Smooth muscle cell (in vitro differentiated cells): ENCODE measurements around the gene GLRX5. TPM values are rescaled to one million over a fixed set of nuclear protein-coding genes. Genes with fewer than 3 reads are reported as not detected.
"Not testable (repeated sequence)": the region's sequence is repeated elsewhere in the genome, so short reads cannot be mapped to it uniquely, and the experiment has no call there.

Experiments used
- DNase-seq: peaks from one replicate; lab custom pipeline; 2025; ENCODE audit not compliant: unreplicated experiment; lab: John Stamatoyannopoulos, UW
- H2AFZ ChIP-seq: fragments of 200-600 bp; sonication (generic); 2 replicates; pipeline ENCODE4 v1.6.0; 2016; ENCODE audit warnings: antibody characterized with exemption, low read depth, mild to moderate bottlenecking
- H3F3A ChIP-seq: fragments of 200-600 bp; sonication (generic); 2 replicates; pipeline ENCODE4 v1.6.0; 2017; ENCODE audit warnings: antibody characterized with exemption, low read depth
- H3K27ac ChIP-seq: fragments of 200-600 bp; sonication (generic); 2 replicates; pipeline ENCODE4 v1.5.1; 2016; ENCODE audit warnings: low read depth, mild to moderate bottlenecking
- H3K27me3 ChIP-seq: fragments of 200-600 bp; sonication (generic); 2 replicates; pipeline ENCODE4 v1.6.1; 2016; ENCODE audit warnings: low read depth, mild to moderate bottlenecking
- H3K36me3 ChIP-seq: fragments of 200-600 bp; sonication (generic); 2 replicates; pipeline ENCODE4 v1.5.1; 2016; ENCODE audit warnings: low read depth
- H3K4me1 ChIP-seq: fragments of 200-600 bp; sonication (generic); 2 replicates; pipeline ENCODE4 v1.5.1; 2016; ENCODE audit warnings: low read depth
- H3K4me2 ChIP-seq: fragments of 200-600 bp; sonication (generic); 2 replicates; pipeline ENCODE4 v1.6.0; 2016; ENCODE audit warnings: mild to moderate bottlenecking
- H3K4me3 ChIP-seq: fragments of 200-600 bp; sonication (generic); 2 replicates; pipeline ENCODE4 v1.5.1; 2016; ENCODE audit warnings: mild to moderate bottlenecking
- H3K79me2 ChIP-seq: fragments of 200-600 bp; sonication (generic); 2 replicates; pipeline ENCODE4 v1.6.0; 2016; ENCODE audit warnings: low read depth, mild to moderate bottlenecking
- H3K9ac ChIP-seq: fragments of 200-600 bp; sonication (generic); 2 replicates; pipeline ENCODE4 v1.6.0; 2016; ENCODE audit warnings: low read depth
- H3K9me3 ChIP-seq: fragments of 200-600 bp; sonication (generic); replicated peaks from 2 replicates; pipeline ENCODE4 v1.5.1; 2016; ENCODE audit warnings: low read depth
- H4K20me1 ChIP-seq: fragments of 200-600 bp; sonication (generic); 2 replicates; pipeline ENCODE4 v1.6.0; 2016; ENCODE audit warnings: low read depth
- WGBS: methylation state at CpG from one replicate; pipeline ENCODE4 v1.1.7; 2016; ENCODE audit warnings: low lambda C conversion rate; 5-methylcytosine and 5-hydroxymethylcytosine counted together
- polyA plus RNA-seq: library from polyadenylated mRNA; unstranded; fragments of >200 nt; fragmentation: Nextera tagmentation; extraction: Ambion mirVana; gene quantifications from 2 replicates; pipeline ENCODE4 v1.2.1, GENCODE V29; 2016
- total RNA-seq: library from RNA; depleted of rRNA; stranded (reverse); fragments of >200 nt; gene quantifications from 2 replicates; pipeline ENCODE4 v1.2.3, GENCODE V29; 2014
- TF ChIP-seq, protein P1 (sequence below): fragments of 200-600 bp; sonication (generic); IDR thresholded peaks from 2 replicates; pipeline ENCODE4 v1.5.1; 2017; ENCODE audit warnings: borderline replicate concordance, mild to moderate bottlenecking, antibody characterized with exemption; ENCODE audit not compliant: insufficient read depth, poor library complexity, severe bottlenecking

The GLRX5 gene
- total and polyA plus RNA-seq, 2 experiments from 2014 or later, result 42.4 to 79.8 TPM

- WGBS, result 74% methylated on average over 12 of the region's 12 CpGs
- H3K4me3 ChIP-seq, result no peak overlapping the region
- H3K27me3 ChIP-seq, result no peaks in the 10 kb centered on the region
- H3K9me3 ChIP-seq, result no peaks in the 10 kb centered on the region
- no peaks in the 10 kb centered on the region for H3F3A ChIP-seq
- no peaks in the 10 kb centered on the region for H4K20me1 ChIP-seq
- no peaks in the 10 kb centered on the region for H3K79me2 ChIP-seq
- no peak overlapping the region for H3K4me2 ChIP-seq
- TF ChIP-seq, protein P1, sequence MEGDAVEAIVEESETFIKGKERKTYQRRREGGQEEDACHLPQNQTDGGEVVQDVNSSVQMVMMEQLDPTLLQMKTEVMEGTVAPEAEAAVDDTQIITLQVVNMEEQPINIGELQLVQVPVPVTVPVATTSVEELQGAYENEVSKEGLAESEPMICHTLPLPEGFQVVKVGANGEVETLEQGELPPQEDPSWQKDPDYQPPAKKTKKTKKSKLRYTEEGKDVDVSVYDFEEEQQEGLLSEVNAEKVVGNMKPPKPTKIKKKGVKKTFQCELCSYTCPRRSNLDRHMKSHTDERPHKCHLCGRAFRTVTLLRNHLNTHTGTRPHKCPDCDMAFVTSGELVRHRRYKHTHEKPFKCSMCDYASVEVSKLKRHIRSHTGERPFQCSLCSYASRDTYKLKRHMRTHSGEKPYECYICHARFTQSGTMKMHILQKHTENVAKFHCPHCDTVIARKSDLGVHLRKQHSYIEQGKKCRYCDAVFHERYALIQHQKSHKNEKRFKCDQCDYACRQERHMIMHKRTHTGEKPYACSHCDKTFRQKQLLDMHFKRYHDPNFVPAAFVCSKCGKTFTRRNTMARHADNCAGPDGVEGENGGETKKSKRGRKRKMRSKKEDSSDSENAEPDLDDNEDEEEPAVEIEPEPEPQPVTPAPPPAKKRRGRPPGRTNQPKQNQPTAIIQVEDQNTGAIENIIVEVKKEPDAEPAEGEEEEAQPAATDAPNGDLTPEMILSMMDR, result no peak
- no peak overlapping the region for H3K27ac ChIP-seq
- DNase-seq, result no peak
- no peak overlapping the region for H2AFZ ChIP-seq
- H3K4me1 ChIP-seq, result no peaks in the 10 kb centered on the region
- no peaks in the 10 kb centered on the region for H3K36me3 ChIP-seq
- no peak overlapping the region for H3K9ac ChIP-seq
These were observed 42.4 kb downstream of the GLRX5 start for GRCh38 chr14:95577067-95577800.

GRCh38 chr14:95577870-95578269, 43.0 kb downstream of the GLRX5 start:
- Histone ChIP-seq H3K4me1 (no peaks in the 10 kb centered on the region), H3K9me3 (no peaks in the 10 kb centered on the region), H3K4me2 (no peak overlapping the region), H3F3A (no peaks in the 10 kb centered on the region), H3K9ac (no peak overlapping the region), H3K79me2 (no peaks in the 10 kb centered on the region), H4K20me1 (no peaks in the 10 kb centered on the region), H3K36me3 (no peaks in the 10 kb centered on the region), H3K27ac (no peak overlapping the region), H2AFZ (no peak overlapping the region), H3K27me3 (no peaks in the 10 kb centered on the region), H3K4me3 (no peak overlapping the region)
- 34% methylated on average over 3 of the region's 3 CpGs for WGBS
- DNase-seq, result no peak
- TF ChIP-seq, protein P1, result no peak

DNA sequence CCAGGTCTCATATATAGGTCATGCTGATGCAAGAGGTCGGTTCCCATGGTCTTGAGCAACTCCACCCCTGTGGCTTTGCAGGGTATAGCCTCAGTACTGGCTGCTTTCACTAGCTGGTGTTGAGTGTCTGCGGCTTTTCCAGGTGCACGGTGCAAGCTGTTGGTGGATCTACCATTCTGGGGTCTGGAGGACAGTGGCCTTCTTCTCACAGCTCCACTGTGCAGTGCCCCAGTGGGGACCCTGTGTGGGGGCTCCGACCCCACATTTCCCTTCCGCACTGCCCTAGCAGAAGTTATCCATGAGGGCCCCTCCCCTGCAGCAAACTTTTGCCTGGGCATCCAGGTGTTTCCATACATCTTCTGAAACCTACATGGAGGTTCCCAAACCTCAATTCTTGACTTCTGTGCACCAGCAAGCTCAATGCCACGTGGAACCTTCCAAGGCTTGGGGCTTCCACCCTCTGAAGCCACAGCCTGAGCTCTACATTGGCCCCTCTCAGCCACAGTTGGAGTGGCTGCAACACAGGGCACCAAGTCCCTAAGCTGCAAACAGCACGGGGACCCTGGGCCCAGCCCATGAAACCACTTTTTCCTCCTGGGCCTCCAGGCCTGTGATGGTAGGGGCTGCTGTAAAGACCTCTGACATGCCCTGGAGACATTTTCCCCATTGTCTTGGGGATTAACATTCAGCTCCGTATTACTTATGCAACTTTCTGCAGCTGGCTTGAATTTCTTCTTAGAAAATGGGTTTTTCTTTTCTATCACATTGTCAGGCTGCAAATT, 49.2 kb downstream of the GLRX5 start:
- not testable (repeated sequence) for H3K27ac ChIP-seq, H2AFZ ChIP-seq, H3K9ac ChIP-seq, H3K9me3 ChIP-seq, H3K4me3 ChIP-seq, H3K36me3 ChIP-seq, H3K4me1 ChIP-seq, H4K20me1 ChIP-seq, H3K27me3 ChIP-seq, DNase-seq, H3F3A ChIP-seq, H3K79me2 ChIP-seq, H3K4me2 ChIP-seq
- 93% methylated on average over 8 of the region's 8 CpGs for WGBS

DNA sequence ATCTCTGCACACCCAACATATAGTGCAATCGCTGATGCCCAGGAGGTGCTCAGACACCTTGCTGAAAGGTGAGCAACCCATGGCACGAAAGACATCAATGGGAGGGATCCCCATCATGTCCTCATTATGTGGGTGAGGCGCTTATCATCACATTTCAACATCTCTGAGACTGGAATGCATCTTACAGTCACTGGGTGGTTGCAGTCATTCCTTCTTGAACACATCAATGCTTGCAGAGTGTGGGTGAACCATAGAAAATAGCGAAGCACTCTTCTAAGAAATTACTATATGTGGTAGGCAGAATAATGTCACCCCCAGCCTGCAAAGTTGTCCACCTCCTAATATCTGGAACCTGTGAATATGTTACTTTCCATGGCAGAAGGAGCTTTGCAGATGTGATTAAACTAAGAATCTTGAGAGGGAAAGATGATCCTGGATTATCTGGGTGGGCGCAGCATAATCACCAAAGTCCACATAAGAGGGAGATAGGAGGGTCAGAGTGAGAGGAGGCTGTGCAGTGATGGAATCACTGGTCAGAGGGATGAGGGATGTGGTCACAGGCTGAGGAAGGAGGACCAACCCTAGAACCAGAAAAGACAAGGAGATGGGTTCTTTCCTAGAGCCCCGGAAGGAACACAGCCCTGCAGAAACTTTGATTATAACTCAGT, 51.2 kb downstream of the GLRX5 start:
- Histone ChIP-seq H3K36me3 (no peaks in the 10 kb centered on the region), H3K27ac (no peak overlapping the region), H3K4me1 (no peaks in the 10 kb centered on the region), H3K27me3 (no peaks in the 10 kb centered on the region), H3K9me3 (no peaks in the 10 kb centered on the region), H4K20me1 (no peaks in the 10 kb centered on the region), H2AFZ (no peak overlapping the region), H3K4me2 (no peak overlapping the region), H3K79me2 (no peaks in the 10 kb centered on the region), H3K9ac (no peak overlapping the region), H3K4me3 (no peak overlapping the region), H3F3A (no peaks in the 10 kb centered on the region)
- no peak for DNase-seq
- TF ChIP-seq, protein P1, result no peak
- 83% methylated on average over 6 of the region's 6 CpGs for WGBS

DNA sequence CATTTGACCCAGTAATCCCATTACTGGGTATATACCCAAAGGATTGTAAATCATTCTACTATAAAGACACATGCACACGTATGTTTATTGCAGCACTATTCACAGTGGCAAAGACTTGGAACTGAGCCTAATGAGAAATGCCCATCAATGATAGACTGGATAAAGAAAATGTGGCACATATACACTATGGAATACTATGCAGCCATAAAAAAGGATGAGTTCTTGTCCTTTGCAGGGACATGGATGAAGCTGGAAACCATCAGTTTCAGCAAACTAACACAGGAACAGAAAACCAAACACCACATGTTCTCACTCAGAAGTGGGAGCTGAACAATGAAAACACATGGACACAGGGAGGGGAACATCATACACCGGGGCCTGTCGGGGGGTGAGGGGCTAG, 56.3 kb downstream of the GLRX5 start:
- not testable (repeated sequence) for H3K9ac ChIP-seq, H3F3A ChIP-seq, H3K36me3 ChIP-seq, H3K27ac ChIP-seq, H3K4me3 ChIP-seq, H3K79me2 ChIP-seq, H3K4me1 ChIP-seq, H2AFZ ChIP-seq, H3K9me3 ChIP-seq, H3K27me3 ChIP-seq, H3K4me2 ChIP-seq, H4K20me1 ChIP-seq, DNase-seq
- WGBS, result 100% methylated on average over 3 of the region's 3 CpGs
